Measurements from ENCODE around the gene SYNE4.
A peak's percentile ranks its signal among the peaks of the same experiment; 100 is the strongest.

Gene SYNE4

DNA sequence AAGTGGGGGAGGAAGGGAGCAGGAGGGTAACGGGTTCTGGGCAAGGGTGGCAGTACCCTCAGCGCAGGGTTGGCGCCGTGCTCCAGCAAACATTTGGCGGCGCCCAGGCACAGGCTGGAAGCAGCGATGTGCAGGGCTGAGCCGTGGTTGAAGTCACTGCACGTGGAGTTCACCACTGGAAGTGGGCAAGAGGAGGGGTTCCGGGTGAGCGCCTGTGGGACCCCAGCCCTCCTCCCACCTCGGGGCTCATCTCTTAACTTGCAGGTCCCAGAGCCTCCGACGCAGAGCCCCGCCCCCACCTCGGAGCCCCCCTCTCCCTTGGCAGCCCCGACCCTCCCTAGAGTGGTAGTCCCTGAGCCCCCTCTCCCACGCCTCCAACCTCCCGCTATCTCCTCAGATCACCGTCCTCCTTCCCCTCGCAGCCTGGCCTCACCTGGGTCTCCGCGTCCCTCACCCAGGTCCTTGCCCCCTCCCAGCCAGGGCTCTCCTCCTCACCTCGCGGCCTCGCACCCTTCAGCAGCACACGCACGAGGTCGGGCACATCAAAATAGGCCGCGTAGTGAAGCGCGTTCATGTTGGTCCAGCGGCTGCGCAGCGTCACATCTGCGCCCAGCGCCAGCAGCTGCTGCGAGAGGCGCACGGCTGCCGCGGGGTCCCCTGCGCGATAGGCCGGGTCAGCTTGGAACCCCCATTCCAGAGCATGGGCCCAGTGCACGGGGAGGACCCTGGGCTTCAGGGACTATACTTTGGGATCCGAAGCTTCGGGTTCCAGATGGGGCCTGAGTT is 17.7 kb upstream of the SYNE4 start:
- no peak for DNase-seq

DNA sequence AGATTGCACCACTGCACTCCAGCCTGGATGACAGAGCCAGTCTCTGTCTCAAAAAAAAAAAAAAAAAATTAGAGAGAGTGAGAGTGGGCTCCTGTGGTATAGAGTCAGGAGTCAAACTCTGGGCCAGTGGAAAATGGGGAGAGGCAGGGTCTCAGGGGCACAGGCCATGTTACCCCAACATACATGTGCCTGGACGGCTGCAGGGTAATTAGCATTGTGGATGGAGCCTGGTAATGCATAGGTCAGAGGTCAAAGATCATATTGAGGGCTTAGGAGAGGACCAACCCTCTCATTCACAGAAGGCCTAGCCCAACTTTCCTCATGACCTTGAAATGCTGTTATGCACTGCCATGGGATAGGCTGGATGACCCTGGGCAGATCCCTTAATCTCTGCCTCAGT is 16.9 kb upstream of the SYNE4 start:
- no peak for DNase-seq

DNA sequence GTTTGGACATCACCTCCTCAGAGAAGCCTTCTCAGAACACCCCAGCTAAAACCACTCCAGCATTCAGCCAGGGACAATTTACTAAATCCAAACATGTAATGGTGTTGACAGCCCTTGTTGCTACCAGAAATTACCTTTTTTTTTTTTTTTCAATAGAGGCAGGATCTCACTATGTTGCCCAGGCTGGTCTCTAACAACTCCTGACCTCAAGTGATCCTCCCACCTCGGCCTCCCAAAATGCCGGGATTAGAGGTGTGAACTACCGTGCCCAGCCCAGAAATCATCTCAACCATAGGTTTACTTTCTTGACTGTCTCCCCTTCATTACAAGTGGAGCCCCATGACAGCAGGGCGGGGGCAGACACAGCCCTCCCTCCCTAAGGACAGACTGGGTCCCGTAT is 14.8 kb upstream of the SYNE4 start:
- DNase-seq, result no peak

DNA sequence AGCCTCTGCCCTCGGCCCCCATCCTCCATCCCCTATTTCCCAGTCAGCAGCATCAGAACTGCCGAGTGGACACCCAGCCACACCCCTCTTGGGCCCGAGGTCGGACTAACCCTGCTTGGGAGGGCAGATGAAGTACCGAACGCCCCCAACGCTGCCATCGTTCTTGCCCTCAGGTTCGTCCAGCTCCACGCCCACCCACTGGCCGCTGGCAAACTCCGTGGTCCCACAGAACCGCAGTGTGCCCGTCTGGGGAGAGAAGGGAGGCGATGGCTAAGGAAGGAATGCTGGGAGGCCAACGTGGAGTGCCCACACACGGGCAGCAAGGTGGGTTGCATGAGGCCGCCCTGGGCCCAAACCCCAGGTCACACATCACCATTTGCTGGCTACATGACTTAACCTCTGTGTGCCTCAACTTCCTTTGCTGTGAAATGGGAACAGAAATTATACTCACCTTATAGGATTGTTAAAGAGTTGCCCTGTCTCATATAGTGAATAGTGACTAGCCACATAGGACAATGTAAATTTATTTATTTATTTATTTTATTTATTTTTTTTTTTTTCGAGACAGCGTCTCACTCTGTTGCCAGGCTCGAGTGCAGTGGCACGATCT is 10.6 kb upstream of the SYNE4 start:
- DNase-seq, result no peak

DNA sequence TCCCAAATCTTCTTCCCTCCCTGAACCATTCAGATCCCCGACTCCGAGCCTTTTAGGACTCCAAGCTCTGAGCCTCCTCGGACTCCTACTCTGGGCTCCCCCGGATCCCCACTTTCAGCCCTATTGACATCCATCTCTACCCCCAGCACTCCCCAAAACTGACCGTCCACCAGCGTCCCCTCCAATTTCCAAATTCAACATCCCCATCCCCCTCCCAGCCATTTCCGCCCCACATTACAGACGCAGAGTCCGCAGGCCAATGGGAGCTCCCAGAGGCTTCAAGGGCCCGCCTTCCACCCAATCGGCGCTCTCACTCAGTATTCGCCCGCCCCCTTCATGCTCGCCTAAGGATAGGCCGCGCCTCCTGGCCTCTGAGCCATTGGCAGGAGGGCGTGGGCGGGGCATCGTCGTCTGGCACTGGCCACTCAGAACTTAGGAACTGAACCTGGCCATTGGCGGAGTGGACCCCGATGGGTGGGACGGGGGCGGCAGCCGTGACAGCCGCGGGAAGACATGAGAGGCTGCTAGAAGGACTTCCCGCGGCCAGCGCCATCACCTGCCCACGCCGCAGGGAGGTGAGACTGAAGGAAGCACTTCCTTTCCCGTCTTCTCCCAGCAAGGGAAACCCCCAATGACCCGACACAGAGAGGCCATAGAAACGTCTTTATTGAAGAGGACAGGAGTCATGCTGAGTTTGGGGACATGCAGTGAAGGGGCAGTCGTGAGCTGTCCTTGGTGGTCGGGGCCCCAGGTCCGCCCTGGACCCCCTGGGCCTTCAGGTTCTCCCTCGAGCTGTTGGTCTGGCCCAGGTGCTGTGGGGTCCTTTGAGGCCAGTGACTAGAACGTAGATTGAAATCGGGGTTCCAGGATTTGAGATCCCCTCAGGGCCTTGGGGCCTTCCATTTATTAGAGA is 5.7 kb upstream of the SYNE4 start, which contains the start of gene ALKBH6:
Gene ALKBH6, minus strand, starts transcription at position 202 of the 913 bp plus-strand sequence. CDS start 816 bp downstream, outside the sequence.
- DNase-seq, result peak; percentile 98

DNA sequence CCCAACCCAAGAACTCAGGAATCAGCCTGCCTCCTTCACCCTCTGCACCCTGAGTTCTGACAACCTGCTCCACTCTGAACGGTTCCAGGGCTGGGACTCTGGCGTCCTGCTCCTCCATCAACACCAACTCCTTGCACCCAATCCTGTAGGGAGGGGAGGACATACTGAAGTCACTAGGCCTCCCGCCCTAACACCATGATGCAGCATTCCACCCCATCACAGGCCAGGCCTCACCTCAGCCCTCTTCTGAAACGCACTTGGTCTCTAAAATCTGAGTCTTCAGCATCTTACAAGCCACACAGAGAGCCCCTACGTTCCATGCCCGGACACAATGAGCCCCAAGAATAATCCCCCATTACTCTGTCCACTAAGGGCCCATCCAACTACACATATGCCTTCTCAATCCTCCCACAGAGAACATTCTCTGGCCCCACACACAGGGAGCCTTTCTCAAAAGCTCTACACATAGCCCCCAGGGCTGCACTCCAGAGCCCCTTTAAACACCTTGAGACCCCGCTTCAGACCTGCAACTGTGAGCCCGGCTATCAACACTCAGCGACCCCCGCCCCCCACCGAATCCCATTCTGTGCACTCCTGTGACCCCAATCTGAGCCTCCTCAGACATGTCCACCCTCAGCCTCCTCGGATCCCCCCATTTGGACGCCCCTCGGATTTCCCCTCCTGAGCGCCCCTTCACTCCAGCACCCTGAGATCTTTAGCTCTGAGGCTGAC is 4.8 kb upstream of the SYNE4 start:
- DNase-seq, result no peak

DNA sequence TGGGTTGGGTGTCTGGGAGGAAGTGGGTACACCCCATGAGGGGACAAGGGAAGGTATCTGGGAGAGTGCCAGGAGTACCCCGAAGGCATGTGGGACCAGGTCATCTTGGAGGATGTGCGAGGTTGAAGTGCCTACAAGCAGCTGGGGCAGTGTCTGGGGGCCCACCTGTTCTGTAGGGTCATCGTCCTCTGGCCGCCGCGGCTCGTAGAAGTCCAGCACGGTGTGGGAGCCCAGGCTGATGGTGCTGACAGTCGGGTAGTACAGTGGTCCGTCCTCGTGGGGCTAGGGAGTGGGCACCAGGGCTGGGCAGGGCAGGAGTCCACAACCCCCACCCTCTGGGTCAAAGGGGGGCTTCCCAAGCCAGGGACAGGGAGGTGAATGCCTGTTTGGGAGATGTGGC is 1.8 kb upstream of the SYNE4 start:
- no peak for DNase-seq

DNA sequence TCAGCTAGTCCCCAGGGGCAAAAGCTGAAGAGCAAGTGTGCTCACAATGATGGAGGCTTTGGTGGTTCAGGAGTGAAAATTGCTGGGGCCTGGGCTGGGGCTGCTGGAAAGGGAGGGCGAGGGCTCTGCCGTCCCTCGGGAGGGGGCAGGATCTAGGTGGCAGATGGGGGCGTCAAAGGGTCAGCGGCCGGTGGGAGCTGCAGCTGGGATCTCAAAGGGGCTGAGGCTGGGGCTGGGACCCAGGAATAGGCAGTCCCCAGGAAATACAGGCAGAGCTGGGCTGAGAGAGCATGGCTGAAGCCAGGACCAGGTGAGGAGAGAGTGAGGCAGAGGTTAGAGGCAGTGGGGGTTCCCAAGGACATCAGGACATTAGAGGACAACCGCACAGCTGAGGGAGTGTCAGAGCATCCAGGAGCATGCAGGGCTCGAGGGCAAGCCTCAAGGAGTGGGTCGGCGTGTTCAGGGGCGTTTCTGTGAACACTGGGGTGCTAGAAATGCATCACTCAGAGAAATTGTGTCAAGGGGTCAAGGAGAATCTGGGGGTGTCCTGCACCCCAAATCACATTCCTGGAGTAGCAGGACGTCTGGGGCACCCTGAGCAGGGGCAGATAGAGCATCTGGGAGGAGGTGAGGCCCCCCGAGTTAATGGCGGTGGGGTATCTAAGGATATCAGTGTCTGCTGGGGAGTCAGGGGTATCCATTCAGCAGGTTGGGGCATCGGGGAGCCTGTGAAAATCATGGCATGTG is 1.2 kb upstream of the SYNE4 start:
- DNase-seq, result no peak

DNA sequence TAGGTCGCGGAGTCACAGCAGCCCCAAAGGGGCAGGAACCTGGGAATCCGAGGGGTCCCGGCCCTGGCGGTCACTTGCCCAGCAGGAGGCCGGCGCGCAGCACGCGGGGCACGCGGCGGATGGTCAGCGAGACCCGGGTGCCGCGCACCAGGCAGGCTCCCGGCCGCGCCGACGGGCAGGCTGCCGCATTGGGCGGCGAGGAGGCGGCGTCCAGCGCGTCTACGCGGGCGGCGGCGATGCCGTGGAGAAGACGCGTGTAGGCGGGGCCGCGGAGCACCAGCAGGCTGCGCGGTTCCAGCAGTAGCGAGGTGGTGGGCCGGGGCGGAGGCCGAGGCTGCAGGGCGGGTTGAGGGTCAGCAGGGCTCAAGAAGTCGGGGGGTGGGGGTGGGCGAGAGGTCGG is 607 bp upstream of the SYNE4 start:
- DNase-seq, result peak; percentile 39

DNA sequence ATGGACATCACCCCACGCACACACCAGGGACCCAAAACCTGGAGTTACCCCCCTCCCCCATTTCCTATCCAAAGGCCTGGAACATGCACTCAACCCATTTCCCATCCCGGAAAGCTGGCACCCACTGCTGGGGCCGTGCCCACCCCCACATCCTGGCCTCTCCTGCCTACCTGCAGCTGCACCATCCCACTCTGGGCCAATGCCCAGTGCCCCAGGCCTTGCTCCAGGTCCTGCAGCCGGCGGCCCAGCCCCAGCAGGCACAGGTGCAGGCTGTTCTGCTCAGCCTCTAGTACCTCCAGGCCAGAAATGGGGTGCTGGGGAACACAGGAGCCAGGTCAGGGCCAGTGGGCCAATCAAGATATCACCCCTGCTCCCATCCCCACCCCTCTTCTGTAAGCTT is 1.7 kb downstream of the SYNE4 start:
- no peak for DNase-seq

DNA sequence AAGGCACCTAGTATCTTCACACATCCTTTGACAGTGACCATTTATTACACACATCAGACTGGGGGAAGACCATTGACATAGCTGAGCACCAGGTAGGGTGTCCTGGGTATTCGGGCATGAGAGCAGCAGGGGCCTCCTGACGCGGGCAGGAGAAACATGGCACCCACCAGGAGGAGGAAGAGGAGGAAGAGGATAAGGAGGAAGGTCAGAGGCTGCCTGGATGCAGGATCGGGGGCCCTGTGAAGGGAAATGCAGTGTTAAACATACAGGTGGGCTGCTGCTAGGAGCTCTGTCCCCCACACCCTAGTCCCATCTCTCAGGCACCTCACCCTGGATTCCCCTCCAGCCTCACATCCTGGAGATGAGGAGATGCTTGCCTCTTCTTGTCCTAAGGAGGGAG is 5.3 kb downstream of the SYNE4 start:
- DNase-seq, result no peak

DNA sequence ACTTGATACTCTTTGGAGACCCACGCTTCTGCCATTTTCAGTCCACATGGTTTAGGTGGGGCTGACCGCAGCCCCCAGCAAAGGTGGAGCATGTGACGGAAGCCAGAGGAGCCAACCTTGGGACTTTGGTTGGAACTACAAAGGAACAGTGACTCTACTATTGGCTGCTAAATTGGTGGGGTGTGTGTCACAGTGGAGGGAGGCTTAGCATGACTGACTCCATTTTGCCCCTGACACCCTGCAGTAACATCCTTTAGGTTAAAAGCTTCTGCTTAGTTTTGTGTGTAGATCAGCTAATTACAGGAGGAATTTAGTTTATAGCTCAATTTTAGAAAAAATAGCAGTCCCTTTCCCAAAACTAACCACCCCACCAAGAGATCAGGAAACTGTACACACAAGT is 7.0 kb downstream of the SYNE4 start:
- DNase-seq, result no peak

DNA sequence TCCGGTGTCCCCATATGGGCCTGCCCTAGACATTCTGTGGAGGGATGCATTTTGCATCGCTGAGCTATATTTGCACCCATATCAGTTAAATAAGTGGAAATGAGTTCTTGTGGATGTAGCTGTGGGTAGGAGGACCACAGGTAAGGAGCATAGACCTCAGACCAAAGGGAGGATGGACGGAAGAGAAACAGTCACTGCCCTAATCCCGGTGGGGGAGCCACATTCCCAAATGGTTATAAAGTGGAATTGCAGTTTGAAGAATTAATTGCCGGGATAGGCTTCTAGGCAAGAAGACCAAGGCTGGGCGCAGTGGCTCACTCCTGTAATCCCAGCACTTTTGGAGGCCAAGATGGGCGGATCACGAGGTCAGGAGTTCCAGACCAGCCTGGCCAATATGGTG is 11.8 kb downstream of the SYNE4 start:
- no peak for DNase-seq

DNA sequence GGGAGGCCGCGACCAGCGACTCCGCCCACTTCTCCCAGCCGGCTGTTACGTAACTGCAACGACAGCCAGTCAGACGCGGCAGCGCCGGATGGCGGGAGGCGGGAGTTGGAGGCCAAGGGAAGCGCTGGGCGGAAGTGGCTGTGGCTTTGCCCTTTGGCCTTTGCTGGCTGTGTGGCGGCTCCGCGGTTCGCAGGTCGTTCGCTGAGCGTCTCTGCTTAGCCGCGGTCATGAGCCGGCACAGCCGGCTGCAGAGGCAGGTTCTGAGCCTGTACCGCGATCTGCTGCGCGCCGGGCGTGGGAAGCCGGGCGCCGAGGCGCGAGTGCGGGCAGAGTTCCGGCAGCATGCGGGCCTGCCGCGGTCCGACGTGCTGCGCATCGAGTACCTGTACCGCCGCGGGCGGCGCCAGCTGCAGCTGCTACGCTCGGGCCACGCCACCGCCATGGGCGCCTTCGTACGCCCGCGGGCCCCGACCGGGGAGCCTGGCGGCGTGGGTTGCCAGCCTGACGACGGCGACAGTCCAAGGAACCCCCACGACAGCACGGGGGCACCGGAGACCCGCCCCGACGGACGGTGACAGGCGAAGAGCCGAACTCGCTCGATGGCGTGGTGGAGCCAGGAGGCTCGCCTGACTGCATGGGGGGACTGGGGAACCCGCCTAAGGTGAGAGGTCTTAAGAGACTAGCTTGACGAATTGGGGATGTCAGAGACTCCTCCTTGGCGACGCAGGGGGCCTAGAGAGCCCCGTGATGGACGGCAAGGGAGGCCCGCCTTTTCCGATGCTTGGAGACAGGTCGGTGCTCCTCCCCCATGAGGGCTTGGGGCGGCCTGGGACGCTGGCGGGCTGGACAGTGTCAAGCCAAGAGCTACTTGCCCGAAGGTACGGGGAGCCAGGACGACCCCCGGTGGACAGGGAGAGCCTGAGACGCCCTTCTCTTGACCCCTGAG is 13.3 kb downstream of the SYNE4 start, which contains the start of gene SDHAF1:
Gene SDHAF1, plus strand, starts transcription at position 141 of the 946 bp plus-strand sequence. Its CDS starts 87 bp downstream, at position 228.
- peak; percentile 92 for DNase-seq

DNA sequence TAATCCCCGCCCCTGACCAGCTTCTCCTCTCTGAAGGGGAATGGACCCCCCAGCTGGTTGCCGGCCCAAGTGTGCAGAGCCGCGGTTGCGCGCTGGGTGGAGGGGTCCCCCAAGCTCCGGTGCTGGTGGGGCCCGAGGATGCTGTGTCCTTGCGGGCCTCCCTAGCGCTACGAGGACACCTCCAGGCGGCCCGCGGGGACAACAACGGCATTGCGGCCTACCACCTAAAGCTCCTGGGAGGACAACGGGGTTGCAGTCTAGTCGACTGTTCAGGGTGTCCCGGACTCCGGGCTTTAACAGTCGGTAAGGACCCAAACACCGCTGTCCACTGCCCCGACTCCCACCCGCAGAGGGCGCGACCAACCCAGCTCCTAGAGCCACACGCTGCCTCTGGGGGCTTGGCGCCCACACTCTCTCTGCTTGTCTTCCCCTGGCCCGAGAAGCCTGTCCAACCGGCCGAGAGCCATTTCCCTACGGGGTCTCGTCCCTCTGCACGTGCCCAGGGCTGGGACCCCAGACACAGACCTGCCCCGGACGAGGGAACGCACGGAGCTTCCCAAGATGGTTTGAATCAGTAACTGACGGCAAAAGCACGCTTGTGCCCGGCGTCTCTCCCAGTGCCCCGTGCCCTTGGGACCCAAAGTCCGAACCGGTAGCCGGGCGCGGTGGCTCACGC is 14.6 kb downstream of the SYNE4 start:
- DNase-seq, result no peak

DNA sequence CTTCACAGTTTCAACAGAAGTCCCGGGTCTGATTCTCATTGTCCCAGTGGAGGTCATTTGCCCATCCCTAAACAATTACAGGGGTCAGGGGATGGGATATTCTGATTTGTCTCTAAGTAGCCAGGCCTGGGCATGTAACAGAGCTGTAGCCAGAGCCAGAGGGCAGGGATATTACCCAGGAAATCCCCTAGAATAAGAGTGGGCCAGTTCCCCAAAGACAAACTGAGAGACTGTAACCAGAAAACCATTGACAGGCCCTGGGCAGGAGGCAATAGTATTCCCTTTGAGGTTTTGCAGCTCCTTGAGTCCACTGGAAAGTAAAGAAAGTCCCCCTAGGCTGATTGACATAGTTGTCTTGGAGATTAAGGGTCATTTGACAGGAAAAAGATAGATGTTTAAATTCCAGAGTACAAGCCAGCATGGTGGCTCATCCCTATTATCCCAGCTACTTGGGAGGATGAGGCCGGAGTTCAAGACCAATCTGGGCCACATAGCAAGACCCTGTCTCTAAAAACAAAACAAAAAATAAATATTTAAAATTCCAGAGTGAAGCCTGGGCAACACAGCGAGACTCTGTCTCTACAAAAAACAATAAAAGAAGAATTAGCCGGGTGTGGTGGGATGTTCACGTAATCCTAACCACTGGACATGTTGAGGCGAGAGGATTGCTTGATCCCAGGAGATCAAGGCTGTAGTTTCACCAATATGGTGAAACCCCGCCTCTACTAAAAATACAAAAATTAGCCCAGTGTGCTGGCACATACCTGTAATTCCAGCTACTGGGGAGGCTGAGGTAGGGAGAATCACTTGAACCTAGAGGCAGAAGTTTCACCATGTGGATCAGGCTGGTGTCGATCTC is 15.5 kb downstream of the SYNE4 start:
- DNase-seq, result no peak

DNA sequence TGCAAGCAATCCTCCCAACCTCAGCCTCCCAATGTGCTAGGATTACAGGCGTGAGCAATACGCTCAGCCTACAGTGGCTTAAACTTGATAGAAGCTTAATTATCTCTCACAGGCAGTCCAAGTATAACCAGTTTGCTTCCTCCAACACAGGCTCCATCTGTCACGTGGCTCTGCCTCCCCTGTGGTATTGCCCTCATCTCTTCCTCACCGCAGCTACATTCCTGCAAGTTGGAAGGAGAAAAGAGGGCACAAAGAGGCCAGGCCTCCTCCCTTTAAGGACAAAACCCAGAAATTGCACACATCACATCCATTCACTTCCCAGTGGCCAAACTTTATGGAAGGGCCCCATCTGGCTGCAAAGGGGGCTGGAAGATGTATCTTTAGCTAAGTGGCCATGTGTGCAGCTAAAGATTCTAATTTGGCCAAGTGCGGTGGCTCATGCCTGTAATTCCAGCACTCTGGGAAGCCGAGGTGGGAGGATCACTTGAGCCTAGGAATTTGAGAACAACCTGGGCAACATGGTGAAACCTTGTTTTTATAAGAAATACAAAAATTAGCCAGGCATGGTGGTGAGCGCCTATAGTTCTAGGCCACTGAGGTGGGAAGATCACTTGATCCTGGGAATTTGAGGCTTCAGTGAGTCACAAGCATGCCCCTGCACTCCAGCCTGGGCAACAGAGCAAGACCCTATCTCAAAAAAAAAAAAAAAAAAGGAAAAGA is 16.7 kb downstream of the SYNE4 start:
- peak; percentile 23 for DNase-seq
